PC-3 (cell line): ENCODE data around the gene EXOC2. TPM values are rescaled to one million over a fixed set of nuclear protein-coding genes. Genes with fewer than 3 reads are reported as not detected.

Source experiments
- ATAC-seq: fragments of 200-7000 bp; cut with Tn5 transposase; 2 replicates; pipeline ENCODE4 v1.9.1; 2020; ENCODE audit warnings: mild to moderate bottlenecking, moderate library complexity
- BruUV-seq: library from RNA; stranded (reverse); fragments of 400-500 nt; replicated peaks from 2 replicates; lab custom pipeline; 2021; lab: Mats Ljungman, UMichigan
- CTCF ChIA-PET: fragments of 300-600 bp; sonication (Branson Sonifier 250); formaldehyde crosslinking; loops from one replicate; lab custom pipeline; 2022; ENCODE audit warnings: antibody characterized with exemption; lab: Charles Lee
- POLR2A ChIA-PET: fragments of 300-600 bp; sonication (Branson Sonifier 250); formaldehyde crosslinking; loops from one replicate; lab custom pipeline; 2022; ENCODE audit warnings: antibody characterized with exemption; ENCODE audit not compliant: unreplicated experiment; lab: Charles Lee
- DNase-seq: peaks from one replicate; pipeline ENCODE4 v3.0.0-alpha.2; 2015
- H2AFZ ChIP-seq: fragments of 300-600 bp; sonication (generic); 2 replicates; pipeline ENCODE4 v1.6.0; 2016; ENCODE audit warnings: antibody characterized with exemption, low read length
- H3F3A ChIP-seq: fragments of 300-600 bp; sonication (generic); one replicate; pipeline ENCODE4 v1.6.0; 2017; ENCODE audit warnings: antibody characterized with exemption, low read length, control low read depth, mild to moderate bottlenecking; ENCODE audit not compliant: unreplicated experiment
- H3K27ac ChIP-seq: fragments of 300-600 bp; sonication (generic); 2 replicates; pipeline ENCODE4 v1.5.1; 2016; ENCODE audit warnings: mild to moderate bottlenecking, low read length
- H3K27me3 ChIP-seq: fragments of 300-600 bp; sonication (generic); 2 replicates; pipeline ENCODE4 v1.6.1; 2016; ENCODE audit warnings: low read length, mixed read lengths
- H3K36me3 ChIP-seq: fragments of 300-600 bp; sonication (generic); 2 replicates; pipeline ENCODE4 v1.6.1; 2016; ENCODE audit warnings: low read depth, mixed run types, low read length, mixed read lengths
- H3K4me1 ChIP-seq: fragments of 300-600 bp; sonication (generic); 2 replicates; pipeline ENCODE4 v1.5.1; 2016; ENCODE audit warnings: low read length; ENCODE audit not compliant: insufficient read depth
- H3K4me2 ChIP-seq: fragments of 300-600 bp; sonication (generic); 2 replicates; pipeline ENCODE4 v1.6.0; 2016; ENCODE audit warnings: low read length
- H3K4me3 ChIP-seq: fragments of 300-600 bp; sonication (generic); 2 replicates; pipeline ENCODE4 v1.5.1; 2016; ENCODE audit warnings: mild to moderate bottlenecking, low read length, mixed read lengths
- H3K79me2 ChIP-seq: fragments of 300-600 bp; sonication (generic); 2 replicates; pipeline ENCODE4 v1.6.1; 2017; ENCODE audit warnings: low read length, mixed read lengths
- H3K9ac ChIP-seq: fragments of 300-600 bp; sonication (generic); 2 replicates; pipeline ENCODE4 v1.6.0; 2016; ENCODE audit warnings: mild to moderate bottlenecking, low read length
- H3K9me2 ChIP-seq: fragments of 300-600 bp; sonication (generic); replicated peaks from 2 replicates; pipeline ENCODE4 v1.6.1; 2016; ENCODE audit warnings: mixed run types, low read length, mixed read lengths
- H3K9me3 ChIP-seq: fragments of 300-600 bp; sonication (generic); 2 replicates; pipeline ENCODE4 v1.6.1; 2016; ENCODE audit warnings: low read length, mixed read lengths
- H4K20me1 ChIP-seq: fragments of 300-600 bp; sonication (generic); 2 replicates; pipeline ENCODE4 v1.6.1; 2016; ENCODE audit warnings: low read length, mixed read lengths
- EZH2 ChIP-seq: fragments of 300-600 bp; sonication (generic); IDR thresholded peaks from one replicate; pipeline ENCODE4 v1.6.1; 2017; ENCODE audit warnings: antibody characterized with exemption, mild to moderate bottlenecking, low read length; ENCODE audit not compliant: unreplicated experiment
- EZH2phosphoT487 ChIP-seq: fragments of 300-600 bp; sonication (generic); IDR thresholded peaks from 2 replicates; pipeline ENCODE4 v1.6.1; 2018; ENCODE audit warnings: mild to moderate bottlenecking, antibody characterized with exemption, low read length, borderline replicate concordance
- intact Hi-C: fragments of 100-400 bp; cut with micrococcal nuclease; formaldehyde crosslinking; loops from 2 replicates; pipeline ENCODE4 v1.9.0; 2023
- total RNA-seq: library from RNA; depleted of rRNA; stranded (reverse); fragments of >200 nt; gene quantifications from 2 replicates; pipeline ENCODE4 v1.2.3, GENCODE V29; 2014
- TF ChIP-seq, protein P1 (sequence below): fragments of 300-600 bp; sonication (generic); conservative IDR thresholded peaks from 2 replicates; pipeline ENCODE4 v1.5.1; 2017; ENCODE audit warnings: antibody characterized with exemption, low read depth, mild to moderate bottlenecking, low read length

The EXOC2 gene
- total RNA-seq, 1 experiment from 2014 or later, result 27.7 TPM

DNA sequence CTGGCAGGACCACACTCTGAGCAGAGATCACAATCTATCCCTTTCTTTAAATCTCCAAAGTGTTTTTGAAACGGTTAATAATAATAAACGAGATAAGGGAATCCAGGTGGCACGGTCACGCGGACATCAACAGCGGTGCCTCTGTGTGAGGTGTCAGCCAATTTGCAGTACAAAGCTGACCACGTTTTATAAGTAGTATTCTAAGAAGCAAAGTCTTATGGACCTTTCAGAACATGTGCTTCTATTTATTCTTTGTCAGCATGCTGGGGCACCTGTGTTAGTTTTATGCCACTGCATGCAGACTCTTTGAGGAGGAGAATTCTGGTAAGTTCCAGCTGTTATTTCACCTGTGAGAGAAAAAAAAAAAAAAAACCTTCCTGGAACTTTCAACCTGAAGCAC, 39.0 kb upstream of the EXOC2 start:
- no peaks in the 10 kb centered on the region for H3K9me2 ChIP-seq
- peaks cover 77% of the 10 kb centered on the region for H3K27me3 ChIP-seq
- intact Hi-C loops, result no loop called here
- ATAC-seq (no peak), DNase-seq (no peak)
- no peaks in the 10 kb centered on the region for H3K4me1 ChIP-seq
- CTCF ChIA-PET, result no interaction called here
- BruUV-seq, result no TSS peak
- no peaks in the 10 kb centered on the region for H3F3A ChIP-seq
- H3K9me3 ChIP-seq, result no peaks in the 10 kb centered on the region
- POLR2A ChIA-PET, result no interaction called here
- H3K9ac ChIP-seq, result no peak overlapping the region
- H4K20me1 ChIP-seq, result no peaks in the 10 kb centered on the region
- H3K27ac ChIP-seq, result no peak overlapping the region
- no peak overlapping the region for H3K4me2 ChIP-seq
- no peaks in the 10 kb centered on the region for H3K36me3 ChIP-seq
- H2AFZ ChIP-seq, result no peak overlapping the region
- TF ChIP-seq, protein P1, sequence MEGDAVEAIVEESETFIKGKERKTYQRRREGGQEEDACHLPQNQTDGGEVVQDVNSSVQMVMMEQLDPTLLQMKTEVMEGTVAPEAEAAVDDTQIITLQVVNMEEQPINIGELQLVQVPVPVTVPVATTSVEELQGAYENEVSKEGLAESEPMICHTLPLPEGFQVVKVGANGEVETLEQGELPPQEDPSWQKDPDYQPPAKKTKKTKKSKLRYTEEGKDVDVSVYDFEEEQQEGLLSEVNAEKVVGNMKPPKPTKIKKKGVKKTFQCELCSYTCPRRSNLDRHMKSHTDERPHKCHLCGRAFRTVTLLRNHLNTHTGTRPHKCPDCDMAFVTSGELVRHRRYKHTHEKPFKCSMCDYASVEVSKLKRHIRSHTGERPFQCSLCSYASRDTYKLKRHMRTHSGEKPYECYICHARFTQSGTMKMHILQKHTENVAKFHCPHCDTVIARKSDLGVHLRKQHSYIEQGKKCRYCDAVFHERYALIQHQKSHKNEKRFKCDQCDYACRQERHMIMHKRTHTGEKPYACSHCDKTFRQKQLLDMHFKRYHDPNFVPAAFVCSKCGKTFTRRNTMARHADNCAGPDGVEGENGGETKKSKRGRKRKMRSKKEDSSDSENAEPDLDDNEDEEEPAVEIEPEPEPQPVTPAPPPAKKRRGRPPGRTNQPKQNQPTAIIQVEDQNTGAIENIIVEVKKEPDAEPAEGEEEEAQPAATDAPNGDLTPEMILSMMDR, result no peak
- TF ChIP-seq EZH2 (no peak), EZH2phosphoT487 (no peak)
- H3K79me2 ChIP-seq, result no peaks in the 10 kb centered on the region
- no peak overlapping the region for H3K4me3 ChIP-seq

DNA sequence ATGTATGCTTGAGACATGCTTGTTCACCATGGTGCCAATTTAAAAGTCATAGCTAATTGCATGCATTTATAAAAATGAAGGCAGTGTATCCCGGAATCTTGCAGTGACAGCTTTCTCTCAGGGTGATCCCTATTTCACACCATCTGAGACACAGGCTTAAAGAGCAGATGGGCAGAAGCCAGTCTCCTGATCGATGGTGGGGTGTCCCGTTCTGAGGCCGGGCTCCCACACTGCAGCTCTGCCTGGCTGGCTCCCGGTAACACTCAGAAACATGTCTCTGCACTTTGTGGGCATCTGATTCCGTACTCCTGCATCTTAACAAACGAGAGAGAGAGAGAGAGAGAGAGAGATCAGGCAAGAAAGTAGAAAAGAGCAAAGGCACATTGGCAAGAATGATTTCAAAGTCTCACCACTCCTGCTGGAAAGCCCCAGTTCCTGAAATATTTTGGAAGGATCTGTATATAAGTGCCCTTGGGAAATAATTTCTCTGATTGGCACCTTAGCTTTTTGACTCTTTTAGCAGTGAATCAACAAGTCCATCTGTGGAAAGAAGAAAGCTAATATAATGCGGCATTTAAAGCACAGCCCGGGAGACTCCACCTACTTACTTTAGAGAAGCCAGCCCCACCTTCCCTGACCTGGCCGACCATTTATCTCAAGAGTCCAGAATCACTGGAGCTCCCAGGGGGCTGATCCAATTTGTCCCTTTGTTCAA, 36.8 kb upstream of the EXOC2 start:
- H2AFZ ChIP-seq, result no peak overlapping the region
- H3K9me2 ChIP-seq, result no peaks in the 10 kb centered on the region
- no TSS peak for BruUV-seq
- no peak overlapping the region for H3K27ac ChIP-seq
- intact Hi-C loops, result no loop called here
- CTCF ChIA-PET, result no interaction called here
- ATAC-seq (no peak), DNase-seq (no peak)
- POLR2A ChIA-PET, result no interaction called here
- H3K9ac ChIP-seq, result no peak overlapping the region
- TF ChIP-seq EZH2phosphoT487 (no peak), EZH2 (no peak)
- TF ChIP-seq, protein P1, result no peak
- no peaks in the 10 kb centered on the region for H3K9me3 ChIP-seq
- no peaks in the 10 kb centered on the region for H3F3A ChIP-seq
- H3K27me3 ChIP-seq, result peaks cover 89% of the 10 kb centered on the region
- H3K4me1 ChIP-seq, result no peaks in the 10 kb centered on the region
- H3K79me2 ChIP-seq, result no peaks in the 10 kb centered on the region
- no peak overlapping the region for H3K4me2 ChIP-seq
- no peak overlapping the region for H3K4me3 ChIP-seq
- H3K36me3 ChIP-seq, result no peaks in the 10 kb centered on the region
- no peaks in the 10 kb centered on the region for H4K20me1 ChIP-seq

- no peaks in the 10 kb centered on the region for H3K36me3 ChIP-seq
- no TSS peak for BruUV-seq
- H3K4me1 ChIP-seq, result no peaks in the 10 kb centered on the region
- TF ChIP-seq, protein P1, result no peak
- TF ChIP-seq EZH2, result no peak
- no peak for TF ChIP-seq EZH2phosphoT487
- H3K9ac ChIP-seq, result no peak overlapping the region
- H3K4me2 ChIP-seq, result no peak overlapping the region
- ChIA-PET POLR2A (no interaction called here), CTCF (interaction anchor here (0.7 kb wide), 1 partner anchor 709 kb away, joined by 4 read pairs; no protein-coding TSS in a partner anchor)
- peaks cover 80% of the 10 kb centered on the region for H3K27me3 ChIP-seq
- no peak for ATAC-seq
- no peaks in the 10 kb centered on the region for H3F3A ChIP-seq
- no peaks in the 10 kb centered on the region for H3K79me2 ChIP-seq
- intact Hi-C loops, result no loop called here
- H2AFZ ChIP-seq, result no peak overlapping the region
- H3K9me2 ChIP-seq, result no peaks in the 10 kb centered on the region
- no peaks in the 10 kb centered on the region for H3K9me3 ChIP-seq
- no peak overlapping the region for H3K4me3 ChIP-seq
- no peaks in the 10 kb centered on the region for H4K20me1 ChIP-seq
- no peak for DNase-seq
- H3K27ac ChIP-seq, result no peak overlapping the region
Observed at GRCh38 chr6:727856-728255, 34.9 kb upstream of the EXOC2 start.
